Cardiac fibroblast (primary cell): ENCODE measurements around the gene KPNA1.
"Not testable (repeated sequence)": the region's sequence is repeated elsewhere in the genome, so short reads cannot be mapped to it uniquely, and the experiment has no call there.

Source experiments
- DNase-seq, 2 donors: peaks; one replicate each; pipeline versions ENCODE4 v3.0.0 to v3.0.0-alpha.2; 2010; ENCODE audit warnings: low read depth in 2 of 2
- H3K4me3 ChIP-seq, 2 donors: replicated peaks in 1 of 2; 1 replicate in 1 of 2; 2 replicates in 1 of 2; pipeline ENCODE4 v1.5.1; 2011; ENCODE audit warnings: low read depth in 2 of 2, low read length in 2 of 2, mild to moderate bottlenecking in 2 of 2, moderate library complexity in 1 of 2
- TF ChIP-seq, protein P1 (sequence below): IDR thresholded peaks from one replicate; pipeline ENCODE4 v1.5.1; 2011; ENCODE audit warnings: low read depth, mild to moderate bottlenecking, low read length, inconsistent platforms

Gene KPNA1

DNA sequence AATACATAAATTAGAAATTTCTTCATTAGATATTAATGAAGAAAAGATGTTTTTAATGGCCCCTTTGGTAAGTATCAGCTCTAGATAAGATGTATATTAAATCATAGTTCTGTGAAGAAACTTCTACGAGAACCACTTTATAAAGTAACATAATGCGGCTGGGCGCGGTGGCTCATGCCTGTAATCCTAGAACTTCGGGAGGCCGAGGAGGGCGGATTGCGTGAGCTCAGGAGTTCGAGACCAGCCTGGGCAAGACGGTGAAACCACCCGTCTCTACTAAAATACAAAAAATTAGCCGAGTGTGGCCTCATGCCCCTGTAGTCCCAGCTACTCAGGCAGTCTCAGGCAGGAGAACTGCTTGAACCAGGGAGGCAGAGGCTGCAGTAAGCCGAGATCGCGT is 2.5 kb downstream of the KPNA1 start:
- no peak overlapping the region for H3K4me3 ChIP-seq
- TF ChIP-seq, protein P1, sequence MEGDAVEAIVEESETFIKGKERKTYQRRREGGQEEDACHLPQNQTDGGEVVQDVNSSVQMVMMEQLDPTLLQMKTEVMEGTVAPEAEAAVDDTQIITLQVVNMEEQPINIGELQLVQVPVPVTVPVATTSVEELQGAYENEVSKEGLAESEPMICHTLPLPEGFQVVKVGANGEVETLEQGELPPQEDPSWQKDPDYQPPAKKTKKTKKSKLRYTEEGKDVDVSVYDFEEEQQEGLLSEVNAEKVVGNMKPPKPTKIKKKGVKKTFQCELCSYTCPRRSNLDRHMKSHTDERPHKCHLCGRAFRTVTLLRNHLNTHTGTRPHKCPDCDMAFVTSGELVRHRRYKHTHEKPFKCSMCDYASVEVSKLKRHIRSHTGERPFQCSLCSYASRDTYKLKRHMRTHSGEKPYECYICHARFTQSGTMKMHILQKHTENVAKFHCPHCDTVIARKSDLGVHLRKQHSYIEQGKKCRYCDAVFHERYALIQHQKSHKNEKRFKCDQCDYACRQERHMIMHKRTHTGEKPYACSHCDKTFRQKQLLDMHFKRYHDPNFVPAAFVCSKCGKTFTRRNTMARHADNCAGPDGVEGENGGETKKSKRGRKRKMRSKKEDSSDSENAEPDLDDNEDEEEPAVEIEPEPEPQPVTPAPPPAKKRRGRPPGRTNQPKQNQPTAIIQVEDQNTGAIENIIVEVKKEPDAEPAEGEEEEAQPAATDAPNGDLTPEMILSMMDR = no peak
- no peak for DNase-seq

DNA sequence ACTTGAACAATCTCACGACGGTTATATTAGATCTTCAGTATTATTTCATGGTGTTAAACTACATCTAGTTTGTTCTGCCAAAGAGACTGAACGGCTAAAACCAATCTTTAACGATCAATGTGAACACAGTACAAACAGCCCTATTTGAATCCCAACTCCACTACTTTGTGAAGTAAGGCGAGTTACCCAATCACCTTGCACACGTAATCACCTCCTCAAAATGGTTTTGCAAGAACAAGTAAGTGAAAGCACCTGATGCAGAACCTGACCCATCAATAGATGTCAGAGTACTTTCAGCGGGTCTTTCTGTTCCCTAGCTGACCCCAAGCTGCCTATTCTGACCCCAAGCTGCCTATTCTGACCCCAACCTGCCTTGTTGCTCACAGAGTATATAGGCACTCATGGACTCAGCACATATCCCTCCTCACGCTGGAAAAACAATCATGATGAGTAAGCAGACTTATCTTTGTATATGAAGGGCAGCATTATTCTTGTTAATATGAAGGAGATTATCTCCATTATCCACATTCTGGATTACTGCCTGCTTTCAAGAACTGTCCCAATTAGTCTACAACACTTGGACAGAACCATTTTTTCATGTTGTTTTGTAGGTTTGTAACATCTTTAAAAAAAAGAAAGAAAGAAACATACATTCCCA is 3.7 kb downstream of the KPNA1 start:
- TF ChIP-seq, protein P1 = no peak
- DNase-seq = peak; percentile 11 to 18
- no peak overlapping the region for H3K4me3 ChIP-seq

DNA sequence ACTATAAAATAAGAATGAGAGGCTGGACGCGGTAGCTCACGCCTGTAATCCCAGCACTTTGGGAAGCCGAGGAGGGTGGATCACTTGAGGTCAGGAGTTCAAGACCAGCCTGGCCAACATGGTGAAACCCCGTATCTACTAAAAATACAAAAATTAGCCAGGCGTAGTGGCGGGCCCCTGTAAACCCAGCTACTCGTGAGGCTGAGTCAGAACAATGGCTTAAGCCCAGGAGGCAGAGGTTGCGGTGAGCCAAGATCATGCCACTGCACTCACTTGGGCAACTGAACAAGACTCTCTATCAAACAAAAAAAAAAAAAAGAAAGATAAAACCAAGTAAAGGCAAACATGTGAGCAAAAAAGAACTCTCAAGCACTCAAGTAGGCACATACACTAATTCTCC is 5.8 kb downstream of the KPNA1 start:
- DNase-seq = peak; percentile 24 to 70
- H3K4me3 ChIP-seq = not testable (repeated sequence)

DNA sequence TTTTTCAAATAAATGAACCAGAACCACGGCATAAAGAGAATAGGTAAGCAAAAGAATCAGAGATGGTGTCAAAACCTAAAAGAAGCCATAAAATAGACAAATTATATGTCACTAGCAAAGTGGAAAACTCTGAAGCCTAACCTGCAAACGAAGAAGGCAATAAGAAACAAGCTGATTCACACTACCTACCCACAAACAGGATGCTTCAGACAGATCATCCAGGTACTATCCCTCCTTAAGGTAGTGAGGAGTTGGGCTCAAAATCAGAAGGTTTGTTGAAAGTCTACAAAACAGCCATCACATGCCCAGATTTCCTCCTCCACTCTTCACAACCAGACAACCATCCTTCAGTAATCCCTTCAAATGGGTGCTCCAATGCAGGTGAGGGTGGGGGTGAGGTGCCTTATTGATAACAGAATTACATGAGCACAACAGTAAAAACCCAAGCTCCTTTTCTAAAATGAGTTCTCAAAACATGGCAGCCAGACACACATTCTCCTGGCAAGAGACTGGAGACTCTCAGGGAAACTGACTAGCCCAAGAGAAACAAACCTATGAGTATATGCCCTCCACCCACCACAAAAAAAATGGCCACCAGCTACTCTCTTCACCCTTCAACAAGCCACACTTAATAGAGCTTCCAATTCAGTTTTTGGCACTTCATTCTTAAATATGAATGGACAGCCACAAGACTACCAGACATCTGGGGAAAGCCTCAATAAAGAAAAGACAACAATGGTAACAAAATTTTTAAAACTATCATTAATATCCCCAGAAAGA is 6.4 kb downstream of the KPNA1 start:
- TF ChIP-seq, protein P1 = no peak
- no peak for DNase-seq
- H3K4me3 ChIP-seq = no peak overlapping the region

DNA sequence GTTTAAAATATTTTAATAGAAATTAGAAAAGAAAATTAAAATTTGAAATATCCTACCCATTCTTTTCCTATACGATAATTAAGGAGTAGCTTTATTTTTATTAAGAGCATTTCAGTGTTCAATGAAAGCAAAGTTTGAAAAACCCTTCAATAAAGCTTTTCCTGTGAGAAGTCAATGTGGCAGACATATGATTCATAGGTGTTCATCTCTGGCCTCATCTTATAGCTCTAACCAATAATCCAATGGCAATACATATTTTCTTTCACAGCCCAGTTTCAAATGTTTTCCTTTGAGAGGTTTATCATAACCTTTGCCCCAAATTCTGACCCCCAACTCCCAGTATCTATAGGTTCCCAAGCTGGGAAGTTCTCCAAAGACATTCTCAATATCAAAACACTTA is 8.3 kb downstream of the KPNA1 start:
- DNase-seq = no peak
- H3K4me3 ChIP-seq = no peak overlapping the region
- TF ChIP-seq, protein P1 = no peak

DNA sequence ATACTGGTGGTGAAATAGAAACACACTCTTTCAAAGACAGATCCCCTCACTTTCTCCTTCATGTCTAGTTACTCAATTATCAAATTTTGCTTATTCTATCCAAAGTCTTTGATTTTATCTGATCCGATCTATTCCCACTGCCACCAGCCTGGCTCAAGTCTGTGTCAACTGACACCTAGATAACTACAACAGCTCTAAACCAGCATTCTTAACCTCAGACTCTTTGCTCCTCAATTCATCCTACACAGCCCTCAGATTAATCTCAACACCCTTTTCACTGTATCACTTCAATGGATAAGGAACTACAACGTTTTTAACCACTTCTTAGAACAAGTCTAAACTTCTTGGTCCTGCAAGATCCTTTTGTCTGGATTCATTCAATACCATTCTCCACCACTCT is 9.1 kb downstream of the KPNA1 start:
- DNase-seq = no peak
- H3K4me3 ChIP-seq = no peak overlapping the region
- TF ChIP-seq, protein P1 = no peak

DNA sequence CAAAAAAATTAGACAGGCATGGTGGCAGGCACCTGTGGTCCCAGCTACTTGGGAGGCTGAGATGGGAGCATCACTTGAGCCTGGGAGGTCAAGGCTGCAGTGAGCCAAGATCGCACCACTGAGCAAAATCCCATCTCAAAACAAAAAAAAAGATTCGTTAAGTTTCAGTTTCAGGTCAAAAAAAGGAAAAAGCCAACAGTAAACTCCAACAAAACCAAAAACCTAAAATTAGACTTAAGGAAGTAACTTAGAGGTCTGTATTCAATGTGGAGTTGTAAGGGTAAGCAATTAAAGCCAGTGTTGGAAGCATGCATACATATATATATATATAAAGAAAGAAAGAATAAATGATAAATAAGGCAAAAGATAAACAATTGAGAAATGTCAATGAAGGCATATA is 11.8 kb downstream of the KPNA1 start:
- H3K4me3 ChIP-seq = no peak overlapping the region
- DNase-seq = no peak
- TF ChIP-seq, protein P1 = no peak
